SK-N-SH (cell line): ENCODE measurements around the gene RBBP4. TPM values are rescaled to one million over a fixed set of nuclear protein-coding genes. Genes with fewer than 3 reads are reported as not detected.
A peak's percentile ranks its signal among the peaks of the same experiment; 100 is the strongest.

Source experiments
- CTCF ChIA-PET: fragments of 300-600, 350-600 bp; formaldehyde crosslinking; extraction: SDS; loops from one replicate; lab custom pipeline; 2021; lab: Yijun Ruan, JAX
- POLR2A ChIA-PET: fragments of 350-600 bp; sonication (Branson Sonifier 250); formaldehyde crosslinking; extraction: SDS; loops from one replicate; lab custom pipeline; 2020; ENCODE audit warnings: antibody characterized with exemption, inconsistent platforms; lab: Yijun Ruan, JAX
- DNase-seq: peaks from one replicate; pipeline ENCODE4 v3.0.0; 2012
- H2AFZ ChIP-seq: fragments of 200-600 bp; sonication (generic); 2 replicates; pipeline ENCODE4 v1.8.1; 2016; ENCODE audit warnings: antibody characterized with exemption, mild to moderate bottlenecking, low read depth
- H3F3A ChIP-seq: fragments of 200-600 bp; sonication (generic); replicated peaks from 2 replicates; pipeline ENCODE3; 2016; ENCODE audit warnings: antibody characterized with exemption, mild to moderate bottlenecking; ENCODE audit not compliant: insufficient read depth
- H3K27ac ChIP-seq, 2 experiments: fragments of 200-500 bp in 1 of 2; fragments of 200-600 bp in 1 of 2; sonication (Bioruptor generic) in 1 of 2; sonication (generic), shearing (Covaris generic) in 1 of 2; 2 replicates each; pipeline versions ENCODE4 v1.5.1 to v1.6.1; 2014 to 2016; ENCODE audit warnings: low read depth in 2 of 2, inconsistent platforms in 1 of 2, low read length in 1 of 2, mild to moderate bottlenecking in 1 of 2, mixed read lengths in 1 of 2
- H3K27me3 ChIP-seq: fragments of 200-600 bp; sonication (generic), shearing (Covaris generic); 2 replicates; pipeline ENCODE4 v1.6.1; 2016; ENCODE audit warnings: mixed run types; ENCODE audit not compliant: insufficient read depth
- H3K36me3 ChIP-seq, 2 experiments: fragments of 200-500 bp in 1 of 2; fragments of 200-600 bp in 1 of 2; sonication (Bioruptor generic) in 1 of 2; sonication (generic) in 1 of 2; replicated peaks in 1 of 2; 2 replicates each; pipeline versions ENCODE3 to v1.5.1; 2014 to 2016; ENCODE audit warnings: low read length in 1 of 2, mild to moderate bottlenecking in 1 of 2; ENCODE audit not compliant: insufficient read depth in 2 of 2, control insufficient read depth in 1 of 2
- H3K4me1 ChIP-seq, 2 experiments: fragments of 200-500 bp in 1 of 2; fragments of 200-600 bp in 1 of 2; sonication (Bioruptor generic) in 1 of 2; sonication (generic), shearing (Covaris generic) in 1 of 2; 2 replicates each; pipeline versions ENCODE4 v1.5.1 to v1.6.1; 2014 to 2016; ENCODE audit warnings: low read depth in 1 of 2, low read length in 1 of 2, mixed run types in 1 of 2; ENCODE audit not compliant: insufficient read depth in 2 of 2, control insufficient read depth in 1 of 2
- H3K4me2 ChIP-seq: fragments of 200-600 bp; sonication (generic), shearing (Covaris generic); 2 replicates; pipeline ENCODE4 v1.6.1; 2017; ENCODE audit warnings: mixed run types
- H3K4me3 ChIP-seq, 2 experiments: fragments of 200-500 bp in 1 of 2; fragments of 200-600 bp in 1 of 2; sonication (Bioruptor generic) in 1 of 2; sonication (generic), shearing (Covaris generic) in 1 of 2; 2 replicates each; pipeline versions ENCODE4 v1.5.1 to v1.8.1; 2014 to 2016; ENCODE audit warnings: low read depth in 2 of 2, inconsistent platforms in 1 of 2, low read length in 1 of 2, mild to moderate bottlenecking in 1 of 2, mixed read lengths in 1 of 2, moderate library complexity in 1 of 2
- H3K79me2 ChIP-seq: fragments of 200-600 bp; sonication (generic); 2 replicates; pipeline ENCODE4 v1.8.1; 2017; ENCODE audit warnings: mild to moderate bottlenecking; ENCODE audit not compliant: insufficient read depth
- H3K9ac ChIP-seq: fragments of 200-600 bp; sonication (generic); 2 replicates; pipeline ENCODE4 v1.6.1; 2017; ENCODE audit warnings: mixed run types
- H3K9me2 ChIP-seq: fragments of 200-600 bp; sonication (generic); 2 replicates; pipeline ENCODE4 v1.6.1; 2017; ENCODE audit warnings: mixed run types
- H3K9me3 ChIP-seq: fragments of 200-600 bp; sonication (generic); 2 replicates; pipeline ENCODE4 v1.6.1; 2017; ENCODE audit warnings: mixed run types, mild to moderate bottlenecking, moderate library complexity
- H4K20me1 ChIP-seq: fragments of 200-600 bp; sonication (generic); 2 replicates; pipeline ENCODE4 v1.6.1; 2017; ENCODE audit warnings: mild to moderate bottlenecking, mixed run types; ENCODE audit not compliant: insufficient read depth
- CHD2 ChIP-seq: fragments of 150-350 bp; IDR thresholded peaks from 2 replicates; pipeline ENCODE4 v1.6.1; 2018; ENCODE audit warnings: low read length; ENCODE audit not compliant: partially characterized antibody
- CTCF ChIP-seq: fragments of 200-600 bp; sonication (generic); IDR thresholded peaks from 2 replicates; pipeline ENCODE4 v1.6.1; 2017; ENCODE audit warnings: antibody characterized with exemption, mild to moderate bottlenecking, moderate library complexity
- FOXJ3 ChIP-seq: sonication (generic); formaldehyde crosslinking; IDR thresholded peaks from 2 replicates; pipeline ENCODE4 v1.5.1; 2020; ENCODE audit warnings: mild to moderate bottlenecking, missing genetic modification reagents
- FOXM1 ChIP-seq: IDR thresholded peaks from 2 replicates; pipeline ENCODE4 v1.4.0; 2012; ENCODE audit warnings: low read depth, mild to moderate bottlenecking
- GATA2 ChIP-seq: sonication (generic); formaldehyde crosslinking; IDR thresholded peaks from 2 replicates; pipeline ENCODE4 v1.5.0; 2020; ENCODE audit warnings: mild to moderate bottlenecking, missing genetic modification reagents
- IRF3 ChIP-seq: fragments of 150-350 bp; IDR thresholded peaks from 2 replicates; pipeline ENCODE4 v1.6.1; 2016; ENCODE audit warnings: mild to moderate bottlenecking, low read depth, low read length
- MAX ChIP-seq: IDR thresholded peaks from 2 replicates; pipeline ENCODE4 v1.4.0; 2012; ENCODE audit warnings: low read depth
- MEF2A ChIP-seq: IDR thresholded peaks from 2 replicates; pipeline ENCODE4 v1.4.0; 2012; ENCODE audit warnings: low read depth, borderline replicate concordance
- MXI1 ChIP-seq: IDR thresholded peaks from 2 replicates; pipeline ENCODE4 v1.6.1; 2012; ENCODE audit warnings: mild to moderate bottlenecking, low read depth, low read length, improper control_type of control experiment
- NFIC ChIP-seq: IDR thresholded peaks from 2 replicates; pipeline ENCODE4 v1.4.0; 2012; ENCODE audit warnings: borderline replicate concordance
- NRF1 ChIP-seq: IDR thresholded peaks from 2 replicates; pipeline ENCODE4 v1.6.1; 2012; ENCODE audit warnings: low read depth, mild to moderate bottlenecking, low read length
- PBX3 ChIP-seq: IDR thresholded peaks from 2 replicates; pipeline ENCODE4; 2012
- POLR2AphosphoS5 ChIP-seq: IDR thresholded peaks from 2 replicates; pipeline ENCODE4 v1.6.1; 2012; ENCODE audit warnings: low read depth, low read length
- RFX5 ChIP-seq: IDR thresholded peaks from 2 replicates; pipeline ENCODE4 v1.6.1; 2012; ENCODE audit warnings: mild to moderate bottlenecking, improper control_type of control experiment, low read length
- SMC3 ChIP-seq: IDR thresholded peaks from 2 replicates; pipeline ENCODE4 v1.6.1; 2012; ENCODE audit warnings: low read depth, low read length, improper control_type of control experiment
- TAF1 ChIP-seq: IDR thresholded peaks from 2 replicates; pipeline ENCODE4 v1.6.1; 2012; ENCODE audit warnings: low read depth, mild to moderate bottlenecking, low read length, moderate library complexity, borderline replicate concordance
- TEAD4 ChIP-seq: IDR thresholded peaks from 2 replicates; pipeline ENCODE4 v1.4.0; 2012; ENCODE audit warnings: mild to moderate bottlenecking, borderline replicate concordance; ENCODE audit not compliant: insufficient read depth
- USF1 ChIP-seq: IDR thresholded peaks from 2 replicates; pipeline ENCODE4 v1.4.0; 2012; ENCODE audit warnings: low read depth, borderline replicate concordance
- USF2 ChIP-seq: fragments of 150-350 bp; IDR thresholded peaks from 2 replicates; pipeline ENCODE4 v1.6.1; 2017; ENCODE audit warnings: antibody characterized with exemption, low read length, low read depth, borderline replicate concordance
- ZBTB33 ChIP-seq: IDR thresholded peaks from 2 replicates; pipeline ENCODE4 v1.4.0; 2012; ENCODE audit warnings: low read depth, borderline replicate concordance
- WGBS: methylation state at CpG from one replicate; pipeline ENCODE4 v1.1.6; 2017; ENCODE audit warnings: low lambda C conversion rate; 5-methylcytosine and 5-hydroxymethylcytosine counted together
- polyA plus RNA-seq, 3 experiments: library from polyadenylated mRNA; depleted of rRNA; stranded (reverse); fragments of >200 nt; gene quantifications; 2 replicates each; pipeline ENCODE4 v1.2.3, GENCODE V29; 2012

The RBBP4 gene
- polyA plus RNA-seq, 1 of the 3 experiments (the other 2 are of a cell fraction) = 108 TPM

- peak; percentile 94 for DNase-seq
- Histone ChIP-seq H3K27me3 (no peaks in the 10 kb centered on the region), H4K20me1 (no peaks in the 10 kb centered on the region), H3K27ac (peak overlapping the region; percentile 18 to 39; a peak in 3 of 4 replicates), H3K4me1 (peaks cover 0 to 3% of the 10 kb centered on the region in 2 experiments; a peak in 1 of 4 replicates), H3F3A (peaks cover 16% of the 10 kb centered on the region), H3K9me3 (no peaks in the 10 kb centered on the region), H2AFZ (peak overlapping the region; percentile 93), H3K36me3 (no peaks in the 10 kb centered on the region), H3K9ac (peak overlapping the region; percentile 63), H3K9me2 (no peaks in the 10 kb centered on the region), H3K4me3 (peak overlapping the region; percentile 63 to 73)
- WGBS = 3% methylated on average over 19 of the region's 35 CpGs
- POLR2A ChIA-PET = interaction anchor here (1.4 kb wide), 1 partner anchor 13 kb away, joined by 3 read pairs; no protein-coding TSS in a partner anchor
- peak; percentile 35; the same call in 1 of the 2 replicates for TF ChIP-seq RFX5
- no peak for TF ChIP-seq FOXJ3 (CRISPR knock-in tag)
- no peak for TF ChIP-seq PBX3
- TF ChIP-seq SMC3 = no peak
- no peak for TF ChIP-seq MEF2A
- 0 out of 2 replicates have a peak, but pooled peaks have one; percentile 17 for TF ChIP-seq IRF3
- no peak for TF ChIP-seq FOXM1
- no peak for TF ChIP-seq NFIC
- peak; percentile 81 for TF ChIP-seq POLR2AphosphoS5
- peak; percentile 32; the same call in 1 of the 2 replicates for TF ChIP-seq USF2
- peak; percentile 27; the same call in 1 of the 2 replicates for TF ChIP-seq MAX
- peak; percentile 42; the same call in 1 of the 2 replicates for TF ChIP-seq ZBTB33
- TF ChIP-seq USF1 = peak; percentile 63; the same call in 1 of the 2 replicates
- peak; percentile 54; the same call in 1 of the 2 replicates for TF ChIP-seq TAF1
- TF ChIP-seq TEAD4 = no peak
- no peak for TF ChIP-seq GATA2 (CRISPR knock-in tag)
- no peak for TF ChIP-seq NRF1
- peak; percentile 56; the same call in 1 of the 2 replicates for TF ChIP-seq MXI1
- peak; percentile 28; the same call in 1 of the 2 replicates for TF ChIP-seq CTCF
- TF ChIP-seq CHD2 = peak; percentile 82
- TF ChIP-seq, all 33 proteins: peak for 11
- CTCF ChIA-PET = interaction anchor here (1.0 to 2.2 kb wide), 5 partner anchors 8 to 92 kb away, joined by 4 to 7 read pairs (median 5); partner anchors contain the start of gene ZBTB8A
- Histone ChIP-seq H3K4me2 (peak overlapping the region; percentile 71), H3K79me2 (no peaks in the 10 kb centered on the region)
Observed at GRCh38 chr1:32612189-32612881, 38.7 kb upstream of the RBBP4 start.
